Mesenchymal stem cell (in vitro differentiated cells and primary cell): ENCODE results near the gene TRIO.

ENCODE experiments used
- DNase-seq: peaks from one replicate; pipeline ENCODE4 v3.0.0-alpha.2; 2013
- H2AFZ ChIP-seq: one replicate; pipeline ENCODE4 v1.6.1; 2013; ENCODE audit warnings: low read depth, mild to moderate bottlenecking, control low read depth, inconsistent platforms, low read length, moderate library complexity
- H2AK5ac ChIP-seq: 2 replicates; pipeline ENCODE4 v1.6.1; 2013; ENCODE audit warnings: low read length, moderate library complexity, mild to moderate bottlenecking, inconsistent platforms; ENCODE audit not compliant: severe bottlenecking
- H2BK120ac ChIP-seq: one replicate; pipeline ENCODE4 v1.6.1; 2013; ENCODE audit warnings: low read depth, mild to moderate bottlenecking, inconsistent platforms, low read length, moderate library complexity
- H2BK12ac ChIP-seq, 2 experiments: one replicate each; pipeline ENCODE4 v1.6.1; 2013; ENCODE audit warnings: inconsistent platforms in 2 of 2, low read length in 2 of 2, mild to moderate bottlenecking in 2 of 2, moderate library complexity in 2 of 2, control low read depth in 1 of 2
- H2BK15ac ChIP-seq: one replicate; pipeline ENCODE4 v1.6.1; 2013; ENCODE audit warnings: mild to moderate bottlenecking, low read depth, inconsistent platforms; ENCODE audit not compliant: poor library complexity, severe bottlenecking
- H2BK5ac ChIP-seq: 2 replicates; pipeline ENCODE4 v1.6.1; 2013; ENCODE audit warnings: low read depth, mild to moderate bottlenecking, low read length, control low read depth, inconsistent platforms; ENCODE audit not compliant: poor library complexity, severe bottlenecking
- H3K14ac ChIP-seq, 2 experiments: one replicate each; pipeline ENCODE4 v1.6.1; 2013; ENCODE audit warnings: inconsistent platforms in 2 of 2, low read length in 2 of 2, control low read depth in 1 of 2, mild to moderate bottlenecking in 1 of 2, moderate library complexity in 1 of 2
- H3K18ac ChIP-seq, 2 experiments: one replicate each; pipeline ENCODE4 v1.6.1; 2013; ENCODE audit warnings: inconsistent platforms in 2 of 2, low read length in 2 of 2, control low read depth in 1 of 2, low read depth in 1 of 2, mild to moderate bottlenecking in 1 of 2
- H3K23ac ChIP-seq, 2 experiments: one replicate each; pipeline ENCODE4 v1.6.1; 2013; ENCODE audit warnings: inconsistent platforms in 2 of 2, low read length in 2 of 2, mild to moderate bottlenecking in 2 of 2, moderate library complexity in 2 of 2, control low read depth in 1 of 2
- H3K27ac ChIP-seq: 2 replicates; pipeline ENCODE4 v1.5.1; 2013; ENCODE audit warnings: mild to moderate bottlenecking, moderate library complexity, low read length, control low read depth, inconsistent platforms; ENCODE audit not compliant: poor library complexity, severe bottlenecking
- H3K27me3 ChIP-seq, 2 experiments: 2 replicates each; pipeline versions ENCODE4 v1.6.1 to v1.7.0; 2013; ENCODE audit warnings: low read length in 2 of 2, mild to moderate bottlenecking in 2 of 2, moderate library complexity in 2 of 2, control low read depth in 1 of 2, inconsistent platforms in 1 of 2; ENCODE audit not compliant: control insufficient read depth in 1 of 2, insufficient read depth in 1 of 2
- H3K36me3 ChIP-seq, 2 experiments: 2 replicates each; pipeline versions ENCODE4 v1.6.1 to v1.7.0; 2013; ENCODE audit warnings: low read length in 2 of 2, control low read depth in 1 of 2, inconsistent platforms in 1 of 2, low read depth in 1 of 2, mild to moderate bottlenecking in 1 of 2; ENCODE audit not compliant: insufficient read depth in 2 of 2, control insufficient read depth in 1 of 2
- H3K4ac ChIP-seq, 2 experiments: one replicate each; pipeline ENCODE4 v1.6.1; 2013; ENCODE audit warnings: inconsistent platforms in 2 of 2, low read length in 2 of 2, mild to moderate bottlenecking in 2 of 2, moderate library complexity in 2 of 2, control low read depth in 1 of 2, low read depth in 1 of 2
- H3K4me1 ChIP-seq: 2 replicates; pipeline ENCODE4 v1.6.1; 2013; ENCODE audit warnings: low read depth, low read length, control low read depth; ENCODE audit not compliant: control insufficient read depth, insufficient read depth
- H3K4me2 ChIP-seq: 2 replicates; pipeline ENCODE4 v1.6.1; 2013; ENCODE audit warnings: low read length, mild to moderate bottlenecking, inconsistent platforms; ENCODE audit not compliant: poor library complexity, severe bottlenecking
- H3K4me3 ChIP-seq, 2 experiments: 2 replicates each; pipeline versions ENCODE4 v1.5.1 to v1.7.0; 2013; ENCODE audit warnings: low read length in 2 of 2, mild to moderate bottlenecking in 2 of 2, control low read depth in 1 of 2, low read depth in 1 of 2; ENCODE audit not compliant: insufficient read depth in 1 of 2
- H3K79me1 ChIP-seq: replicated peaks from 2 replicates; pipeline ENCODE4 v1.6.1; 2013; ENCODE audit warnings: mild to moderate bottlenecking, control low read depth, low read length, inconsistent platforms; ENCODE audit not compliant: poor library complexity, severe bottlenecking
- H3K9ac ChIP-seq: 2 replicates; pipeline ENCODE4 v1.7.0; 2013; ENCODE audit warnings: mild to moderate bottlenecking, low read length, moderate library complexity
- H3K9me3 ChIP-seq: 2 replicates; pipeline ENCODE4 v1.7.0; 2013; ENCODE audit warnings: mild to moderate bottlenecking, low read length; ENCODE audit not compliant: control insufficient read depth
- H4K8ac ChIP-seq: one replicate; pipeline ENCODE4 v1.6.1; 2013; ENCODE audit warnings: inconsistent platforms, mild to moderate bottlenecking, low read length, moderate library complexity
- H4K91ac ChIP-seq: one replicate; pipeline ENCODE4 v1.6.1; 2013; ENCODE audit warnings: mild to moderate bottlenecking, low read length, inconsistent platforms
- WGBS: methylation state at CpG from one replicate; pipeline ENCODE4 v1.1.7; 2013; ENCODE audit warnings: mixed read lengths; 5-methylcytosine and 5-hydroxymethylcytosine counted together

TRIO gene

GRCh38 chr5:14355391-14355790, 212.2 kb downstream of the TRIO start:
- Histone ChIP-seq H3K9me3 (no peaks in the 10 kb centered on the region), H2BK5ac (no peak overlapping the region), H3K9ac (no peak overlapping the region), H3K18ac (no peak overlapping the region), H3K36me3 (peaks cover 51 to 76% of the 10 kb centered on the region in 2 experiments), H3K4me1 (peaks cover 17% of the 10 kb centered on the region), H2AK5ac (no peak overlapping the region), H3K4ac (no peak overlapping the region), H4K91ac (no peak overlapping the region), H2BK15ac (no peak overlapping the region), H3K14ac (no peak overlapping the region), H3K4me3 (no peak overlapping the region), H2BK12ac (no peak overlapping the region), H4K8ac (no peak overlapping the region), H3K23ac (no peak overlapping the region), H3K79me1 (peaks cover 22% of the 10 kb centered on the region), H3K27ac (no peak overlapping the region), H2AFZ (no peak overlapping the region), H3K27me3 (no peaks in the 10 kb centered on the region), H3K4me2 (no peak overlapping the region), H2BK120ac (no peak overlapping the region)
- WGBS: 100% methylated on average over 3 of the region's 4 CpGs
- no peak for DNase-seq

- no peak overlapping the region for H2BK5ac ChIP-seq
- H3K9ac ChIP-seq: no peak overlapping the region
- H3K4ac ChIP-seq: no peak overlapping the region
- DNase-seq: no peak
- H4K8ac ChIP-seq: no peak overlapping the region
- H3K4me1 ChIP-seq: peaks cover 14% of the 10 kb centered on the region
- H3K4me2 ChIP-seq: no peak overlapping the region
- no peak overlapping the region for H2AFZ ChIP-seq
- no peak overlapping the region for H2BK12ac ChIP-seq
- H2BK15ac ChIP-seq: no peak overlapping the region
- no peaks in the 10 kb centered on the region for H3K27me3 ChIP-seq
- H3K23ac ChIP-seq: no peak overlapping the region
- H3K36me3 ChIP-seq: peaks cover 51 to 75% of the 10 kb centered on the region in 2 experiments
- no peaks in the 10 kb centered on the region for H3K9me3 ChIP-seq
- no CpG with 5 or more reads among the region's 1 CpG for WGBS
- H4K91ac ChIP-seq: no peak overlapping the region
- H2BK120ac ChIP-seq: no peak overlapping the region
- H3K4me3 ChIP-seq: no peak overlapping the region
- no peak overlapping the region for H2AK5ac ChIP-seq
- H3K27ac ChIP-seq: no peak overlapping the region
- H3K18ac ChIP-seq: no peak overlapping the region
- no peak overlapping the region for H3K14ac ChIP-seq
- peaks cover 25% of the 10 kb centered on the region for H3K79me1 ChIP-seq
These were observed 213.2 kb downstream of the TRIO start for GRCh38 chr5:14356305-14356704.

- H2BK12ac ChIP-seq: no peak overlapping the region
- no peak overlapping the region for H3K9ac ChIP-seq
- 97% methylated on average over 9 of the region's 9 CpGs for WGBS
- H3K79me1 ChIP-seq: peaks cover 26% of the 10 kb centered on the region
- peaks cover 55 to 79% of the 10 kb centered on the region in 2 experiments for H3K36me3 ChIP-seq
- no peak for DNase-seq
- H3K9me3 ChIP-seq: no peaks in the 10 kb centered on the region
- no peak overlapping the region for H3K4me2 ChIP-seq
- H4K8ac ChIP-seq: no peak overlapping the region
- no peak overlapping the region for H4K91ac ChIP-seq
- no peak overlapping the region for H2AFZ ChIP-seq
- H3K18ac ChIP-seq: no peak overlapping the region
- no peak overlapping the region for H3K14ac ChIP-seq
- H2BK5ac ChIP-seq: no peak overlapping the region
- H2BK15ac ChIP-seq: no peak overlapping the region
- H3K4ac ChIP-seq: no peak overlapping the region
- H3K23ac ChIP-seq: no peak overlapping the region
- no peaks in the 10 kb centered on the region for H3K27me3 ChIP-seq
- H2AK5ac ChIP-seq: no peak overlapping the region
- H2BK120ac ChIP-seq: no peak overlapping the region
- no peak overlapping the region for H3K4me3 ChIP-seq
- H3K27ac ChIP-seq: no peak overlapping the region
- H3K4me1 ChIP-seq: peaks cover 12% of the 10 kb centered on the region
These were observed 214.3 kb downstream of the TRIO start for GRCh38 chr5:14357441-14357840.

- no peak overlapping the region for H2AFZ ChIP-seq
- H2BK120ac ChIP-seq: no peak overlapping the region
- peaks cover 26% of the 10 kb centered on the region for H3K79me1 ChIP-seq
- no peak overlapping the region for H3K18ac ChIP-seq
- 93% methylated on average over 20 of the region's 20 CpGs for WGBS
- no peak overlapping the region for H2AK5ac ChIP-seq
- H2BK12ac ChIP-seq: no peak overlapping the region
- no peak overlapping the region for H4K8ac ChIP-seq
- H3K9me3 ChIP-seq: no peaks in the 10 kb centered on the region
- H3K4ac ChIP-seq: no peak overlapping the region
- H4K91ac ChIP-seq: no peak overlapping the region
- H3K9ac ChIP-seq: no peak overlapping the region
- H3K27ac ChIP-seq: no peak overlapping the region
- H2BK15ac ChIP-seq: no peak overlapping the region
- H3K4me1 ChIP-seq: peaks cover 12% of the 10 kb centered on the region
- no peak overlapping the region for H3K4me2 ChIP-seq
- H3K36me3 ChIP-seq: peaks cover 57 to 83% of the 10 kb centered on the region in 2 experiments
- H3K14ac ChIP-seq: no peak overlapping the region
- no peak for DNase-seq
- no peak overlapping the region for H3K4me3 ChIP-seq
- H3K23ac ChIP-seq: no peak overlapping the region
- H3K27me3 ChIP-seq: no peaks in the 10 kb centered on the region
- no peak overlapping the region for H2BK5ac ChIP-seq
These were observed 214.7 kb downstream of the TRIO start for GRCh38 chr5:14357851-14358250.
